Renal pelvis (tissue), 4 donors: ENCODE results near the gene STK39. TPM values are rescaled to one million over a fixed set of nuclear protein-coding genes. Genes with fewer than 3 reads are reported as not detected.
"Not testable (repeated sequence)": the region's sequence is repeated elsewhere in the genome, so short reads cannot be mapped to it uniquely, and the experiment has no call there.

Experiments
- DNase-seq: peaks from one replicate; pipeline ENCODE4 v3.0.0-alpha.2; 2013
- polyA plus RNA-seq, 3 donors: library from polyadenylated mRNA; unstranded; fragments of 120-200 nt; gene quantifications; one replicate each; pipeline ENCODE4 v1.2.1, GENCODE V29; 2013; ENCODE audit not compliant: insufficient read length in 3 of 3

Gene STK39
- polyA plus RNA-seq, 3 donors, result 28.7 to 30.0 (median 30.0) TPM

DNA sequence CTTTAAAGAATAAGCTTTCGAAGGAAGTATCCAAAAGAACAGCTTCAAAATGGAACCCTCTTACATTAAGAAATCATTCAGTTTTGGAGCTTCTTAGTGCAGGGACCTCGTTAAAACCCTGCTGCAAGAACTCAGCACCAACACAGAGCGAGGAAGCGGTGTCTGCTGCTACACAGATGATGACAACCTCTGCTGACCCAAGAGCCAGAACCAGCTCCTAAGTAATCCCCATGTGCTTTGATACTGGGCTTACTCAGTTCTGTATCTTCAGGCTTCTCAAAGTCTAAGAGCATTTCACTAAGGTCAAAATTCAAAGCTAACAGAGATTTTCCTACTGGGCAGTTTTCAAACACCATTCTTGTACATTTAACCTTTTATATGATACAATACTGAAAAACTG lies 194.6 kb downstream of the STK39 start:
- DNase-seq, result no peak

DNA sequence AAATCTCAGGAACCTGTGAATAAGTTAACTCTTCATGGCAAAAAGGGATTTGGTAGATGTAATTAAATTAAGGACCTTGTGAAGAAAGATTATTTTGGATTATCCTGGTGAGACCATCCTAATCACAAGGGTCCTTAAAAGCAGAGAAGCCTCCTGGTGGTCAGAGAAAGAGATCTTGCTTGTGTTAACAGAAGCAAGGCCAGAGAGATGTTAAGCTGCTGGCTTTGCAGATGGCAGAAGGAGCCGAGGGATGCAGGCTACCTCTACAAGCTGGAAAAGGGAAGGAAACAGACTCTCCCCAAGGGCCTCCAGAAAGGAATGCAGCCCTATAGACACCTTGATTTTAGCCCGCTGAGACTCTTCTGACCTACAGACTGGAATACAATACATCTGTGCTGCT lies 197.0 kb downstream of the STK39 start:
- no peak for DNase-seq

DNA sequence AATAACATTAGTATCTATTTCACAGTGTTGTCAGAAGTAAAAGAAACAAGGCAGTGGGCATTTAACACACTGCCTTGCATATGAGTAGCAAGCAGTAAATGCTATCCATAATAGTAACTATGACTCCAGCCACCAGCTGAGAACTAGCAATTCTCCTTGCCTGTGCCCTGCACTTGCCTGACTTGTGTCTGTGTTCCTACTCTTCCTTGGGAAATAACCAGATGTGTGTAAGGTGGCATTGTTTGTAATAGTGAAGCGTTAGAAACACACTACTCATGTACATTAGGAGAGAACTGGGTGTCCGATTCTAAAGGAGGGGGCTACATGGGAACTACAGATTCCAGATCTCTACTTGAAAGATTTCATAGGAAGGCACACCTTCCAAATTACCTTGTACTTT lies 197.8 kb downstream of the STK39 start:
- DNase-seq, result no peak

DNA sequence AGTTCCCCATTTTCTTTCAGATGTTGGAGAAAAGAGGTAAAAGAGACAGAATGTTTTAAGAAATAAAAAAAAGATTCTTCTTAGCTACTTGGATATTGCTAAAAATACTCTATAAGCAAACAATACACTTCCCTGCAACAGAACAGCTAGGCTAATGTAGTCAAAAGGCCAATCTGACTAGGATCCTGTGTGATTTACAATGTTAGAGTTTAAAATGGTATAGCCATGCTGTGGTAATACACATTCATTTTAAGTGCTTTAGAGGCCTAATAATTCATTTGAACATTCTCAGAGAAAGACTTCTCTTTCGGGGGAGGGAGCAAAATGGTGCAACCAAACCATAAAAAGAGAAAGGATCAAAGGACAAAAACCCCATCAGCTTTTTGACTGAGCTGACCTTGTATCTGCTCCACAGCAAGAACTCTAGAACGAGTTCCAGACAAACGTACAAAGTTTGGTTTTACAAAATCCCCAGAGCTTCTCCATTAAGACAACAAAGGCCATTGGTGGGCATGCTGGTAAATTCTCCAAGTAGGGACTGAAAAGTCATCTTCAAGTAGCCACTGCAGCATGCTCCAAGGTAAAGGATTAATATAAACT lies 200.2 kb downstream of the STK39 start:
- no peak for DNase-seq

DNA sequence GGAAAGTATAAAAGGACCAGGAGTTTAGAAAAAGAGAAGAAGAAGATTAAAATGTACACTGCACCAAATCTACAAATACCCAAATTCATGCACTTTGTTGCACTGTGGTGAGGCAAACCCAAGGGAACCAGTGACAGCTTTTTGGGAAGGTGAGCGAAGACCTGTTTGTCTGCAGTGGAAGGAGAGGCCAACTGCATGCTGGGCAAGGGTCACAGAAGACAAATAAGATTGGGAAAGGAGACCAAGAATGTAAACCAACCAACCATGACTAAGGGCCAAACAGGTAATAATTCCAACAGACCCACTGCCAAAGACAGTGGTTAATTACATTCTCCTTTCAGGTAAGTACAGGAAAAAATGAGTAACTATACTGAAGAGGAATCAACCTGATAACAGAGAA lies 202.8 kb downstream of the STK39 start:
- no peak for DNase-seq

DNA sequence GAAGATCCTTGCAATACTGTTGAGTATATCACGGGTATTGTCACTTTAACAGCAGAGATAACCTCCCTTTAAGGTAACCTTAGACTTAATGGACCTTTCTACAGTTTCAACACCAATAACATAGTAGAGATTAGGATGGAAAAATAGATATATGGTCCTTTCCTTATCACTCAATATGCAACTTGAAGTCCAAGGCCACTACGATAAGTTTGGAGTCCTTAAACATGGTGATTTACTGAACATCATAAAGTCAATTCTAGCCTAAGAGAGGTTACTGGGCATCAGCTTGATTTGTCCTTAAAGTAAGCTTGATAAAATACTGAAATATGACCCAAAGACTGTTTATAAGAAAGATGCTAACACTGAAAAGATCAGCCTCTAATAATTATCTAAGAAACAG lies 203.2 kb downstream of the STK39 start:
- no peak for DNase-seq

DNA sequence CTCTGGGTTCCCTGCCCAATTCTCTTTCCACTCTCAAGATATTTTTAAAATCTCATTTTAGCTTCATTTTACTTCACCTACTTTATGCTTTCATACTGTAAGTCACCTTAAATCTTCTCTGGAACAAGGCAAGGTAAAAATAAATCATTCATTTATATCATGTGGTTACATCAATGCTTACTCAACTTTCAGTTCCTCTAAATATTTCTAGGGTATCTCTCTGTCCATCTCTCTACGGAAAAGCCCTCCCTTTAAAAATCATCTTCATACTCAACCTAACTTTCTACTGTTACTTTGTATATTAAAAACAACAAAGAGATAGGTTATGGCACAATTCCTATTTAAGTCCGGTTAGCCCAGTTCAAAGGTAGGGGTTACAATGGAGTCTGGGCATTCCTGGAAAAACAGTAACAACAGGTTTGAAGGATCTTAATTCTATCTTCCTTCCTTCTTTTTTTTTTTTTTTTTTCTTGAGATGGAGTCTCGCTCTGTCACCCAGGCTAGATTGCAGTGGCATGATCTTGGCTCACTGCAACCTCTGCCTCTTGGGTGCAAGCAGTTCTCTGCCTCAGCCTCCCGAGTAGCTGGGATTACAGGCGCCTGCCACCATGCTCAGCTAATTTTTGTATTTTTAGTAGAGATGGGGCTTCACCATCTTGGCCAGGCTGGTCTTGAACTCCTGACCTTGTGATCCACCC lies 205.1 kb downstream of the STK39 start:
- not testable (repeated sequence) for DNase-seq

DNA sequence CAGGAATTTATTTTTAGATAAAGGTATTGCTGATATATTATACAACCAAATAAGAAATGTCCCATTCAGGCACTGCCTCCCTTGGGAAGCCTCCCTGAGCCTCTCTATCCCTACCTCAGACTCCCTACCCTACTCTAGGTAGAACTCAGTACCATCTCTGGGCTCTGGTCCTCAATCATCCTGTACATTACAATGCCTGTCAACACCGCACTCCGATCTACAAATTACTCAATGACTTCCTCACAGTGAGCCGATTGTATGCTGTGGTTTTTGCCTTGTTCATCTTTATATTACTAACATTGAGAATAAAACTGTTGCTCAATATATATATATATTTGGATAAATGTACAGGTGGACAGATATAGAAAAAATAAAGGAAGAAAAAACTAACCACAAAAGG lies 207.5 kb downstream of the STK39 start:
- DNase-seq, result no peak

DNA sequence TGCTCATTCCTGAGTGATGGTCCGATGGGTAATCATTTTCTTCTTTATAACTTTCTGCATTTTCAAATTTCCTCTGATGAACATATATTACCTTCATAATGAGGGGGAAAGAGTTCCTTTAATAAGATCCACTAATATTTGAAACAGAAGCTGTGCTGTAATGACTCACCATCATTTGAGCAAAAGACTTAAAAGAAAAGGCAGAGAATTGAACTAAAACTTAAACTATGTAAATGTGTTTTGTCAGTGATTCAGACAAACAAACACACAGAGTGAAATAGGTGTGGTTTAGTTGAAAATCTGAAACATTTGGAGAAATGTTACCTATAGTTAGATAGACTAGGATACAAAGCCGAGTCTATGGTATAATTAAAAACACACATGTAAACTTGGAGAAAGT lies 209.6 kb downstream of the STK39 start:
- no peak for DNase-seq

DNA sequence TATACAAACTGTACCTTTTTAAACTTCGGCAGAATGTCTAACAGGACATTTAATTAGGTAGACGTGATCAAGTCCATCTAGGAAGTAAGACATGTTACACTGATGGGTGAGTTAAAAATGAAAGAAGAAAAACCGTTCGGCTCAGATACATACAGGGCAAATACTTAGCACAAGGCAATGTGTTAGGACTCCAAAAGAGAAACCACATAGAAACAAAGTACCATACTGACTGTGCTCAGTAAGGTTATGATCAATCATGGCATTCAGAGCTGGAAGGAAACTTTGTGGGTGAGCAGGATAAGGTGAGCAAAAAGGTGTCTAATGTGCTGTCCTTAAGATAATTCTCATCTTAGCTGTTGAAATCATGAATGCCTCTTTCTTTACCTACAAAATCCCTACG lies 211.9 kb downstream of the STK39 start:
- DNase-seq, result no peak

DNA sequence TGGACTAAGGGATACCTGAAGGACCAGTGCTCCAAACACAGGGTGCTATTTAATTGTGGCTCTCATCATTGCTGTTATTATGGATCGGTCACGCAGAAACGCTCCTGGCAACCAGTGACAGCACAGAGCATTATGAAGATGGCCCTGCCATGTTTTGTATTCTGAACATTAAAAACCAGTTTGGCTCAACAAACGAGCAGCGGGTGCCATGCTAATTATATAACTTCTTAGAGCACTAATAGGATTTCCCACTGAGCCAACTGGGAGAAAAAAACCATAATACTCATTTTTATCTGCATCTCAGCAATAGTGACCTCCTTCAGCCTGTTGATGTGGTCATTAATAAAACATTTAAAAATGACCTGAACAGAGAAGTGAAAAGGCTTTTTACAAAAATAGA lies 212.8 kb downstream of the STK39 start:
- no peak for DNase-seq

DNA sequence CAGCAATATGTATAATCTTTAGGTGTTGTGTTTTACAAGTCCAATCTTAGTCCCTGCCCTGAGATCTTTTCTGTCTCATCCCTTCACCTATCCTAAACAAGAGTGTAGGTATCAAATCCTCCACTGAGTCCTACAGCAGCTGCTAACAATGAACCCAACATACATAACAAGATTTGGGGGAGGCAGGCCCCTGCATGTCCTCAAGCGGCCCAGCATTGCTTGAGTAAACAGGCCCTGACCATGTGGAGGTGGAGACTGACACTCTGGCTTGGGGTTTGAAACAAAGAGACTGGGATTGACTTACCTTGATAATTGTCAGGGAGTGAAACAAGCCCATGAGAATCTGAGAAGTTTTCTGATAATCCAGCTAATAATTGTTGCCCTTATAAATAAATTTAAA lies 213.4 kb downstream of the STK39 start:
- no peak for DNase-seq

DNA sequence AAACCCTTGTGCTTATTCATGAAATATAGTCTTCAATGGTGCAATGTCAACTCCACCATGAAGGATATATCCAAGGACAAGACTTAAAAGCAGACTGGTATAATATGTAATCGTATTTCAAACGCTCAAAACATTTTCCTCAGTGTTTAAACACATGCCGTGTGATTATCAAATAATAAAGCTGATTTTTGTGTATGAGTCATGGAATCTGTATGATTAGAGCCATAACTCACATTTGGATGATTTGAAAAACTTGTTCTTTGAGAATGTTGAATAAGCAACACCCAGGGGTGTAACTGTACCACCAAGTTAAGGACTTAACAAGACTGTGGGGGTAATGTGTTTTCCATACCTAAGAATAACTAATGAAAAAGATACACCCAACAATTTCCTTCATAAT lies 215.3 kb downstream of the STK39 start:
- no peak for DNase-seq

DNA sequence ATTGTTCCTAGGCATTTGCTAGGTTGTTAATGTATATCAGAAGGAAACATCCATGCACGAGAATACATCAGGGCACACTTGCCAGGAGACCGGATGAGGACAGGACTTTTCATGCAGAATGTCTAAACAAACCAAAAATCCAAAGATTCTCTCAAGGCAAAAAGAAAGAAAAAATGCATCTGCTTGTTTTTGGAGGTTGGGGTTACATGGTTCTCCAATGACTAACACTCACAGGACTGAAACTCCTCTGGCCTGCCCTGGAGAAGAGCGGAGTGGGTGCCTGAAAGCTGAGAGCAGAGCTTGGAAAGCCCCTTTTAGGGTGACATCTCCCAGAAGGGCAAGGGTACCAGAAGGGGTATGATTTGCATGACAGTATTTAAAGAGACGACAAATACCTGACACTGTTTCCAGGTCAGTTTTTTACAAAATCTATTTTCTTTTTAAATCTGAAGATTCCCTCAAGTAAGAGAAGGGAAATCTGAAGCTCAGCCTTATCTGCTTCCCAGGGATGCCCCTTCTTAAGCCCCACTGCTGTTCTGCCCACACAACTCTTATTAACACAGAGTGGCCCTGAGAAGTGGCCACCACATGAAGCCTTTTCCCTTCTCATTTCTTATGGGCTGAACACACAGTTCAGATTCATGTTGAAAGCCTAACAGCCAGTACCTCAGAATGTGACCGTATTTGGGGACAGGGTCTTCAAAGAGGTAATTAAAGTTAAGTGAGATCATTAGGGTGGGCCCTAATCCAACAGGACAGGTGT lies 216.4 kb downstream of the STK39 start:
- no peak for DNase-seq

DNA sequence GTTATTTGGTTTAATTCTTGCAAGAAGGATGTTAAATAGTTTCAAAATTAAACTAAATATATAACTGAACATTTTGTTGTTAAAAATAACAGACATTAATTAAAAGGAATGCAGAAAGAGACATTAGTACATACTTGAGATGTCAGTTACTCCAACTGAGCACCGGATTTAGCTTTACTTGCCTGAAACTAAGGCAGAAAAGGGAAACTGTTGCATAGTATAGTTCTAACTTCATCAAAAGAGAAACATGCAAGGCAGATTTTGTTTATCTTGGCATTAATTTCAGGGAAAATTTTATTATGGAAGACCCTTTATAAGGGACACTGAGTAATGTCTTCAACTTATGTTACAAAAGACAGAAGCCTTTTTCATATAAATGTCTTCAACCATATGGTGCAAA lies 218.3 kb downstream of the STK39 start:
- DNase-seq, result no peak

DNA sequence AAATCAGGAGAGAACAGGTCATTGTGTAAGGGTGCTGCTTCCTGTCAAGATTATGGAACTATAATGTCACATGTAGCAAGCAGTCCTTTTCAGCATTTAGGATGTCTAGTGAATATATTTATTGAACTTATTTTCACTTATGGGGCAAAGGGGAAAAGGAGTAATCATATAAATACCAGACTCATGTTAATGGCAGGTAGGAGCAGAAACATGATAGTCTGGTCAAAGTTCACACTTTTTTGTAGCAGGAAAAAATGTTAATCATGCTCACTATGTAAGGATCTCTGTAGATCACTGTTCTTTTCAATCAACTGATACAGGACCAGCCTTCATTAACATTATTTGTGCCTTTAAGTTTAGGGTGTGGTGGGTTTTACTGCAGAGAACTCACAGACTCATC lies 219.0 kb downstream of the STK39 start:
- no peak for DNase-seq

DNA sequence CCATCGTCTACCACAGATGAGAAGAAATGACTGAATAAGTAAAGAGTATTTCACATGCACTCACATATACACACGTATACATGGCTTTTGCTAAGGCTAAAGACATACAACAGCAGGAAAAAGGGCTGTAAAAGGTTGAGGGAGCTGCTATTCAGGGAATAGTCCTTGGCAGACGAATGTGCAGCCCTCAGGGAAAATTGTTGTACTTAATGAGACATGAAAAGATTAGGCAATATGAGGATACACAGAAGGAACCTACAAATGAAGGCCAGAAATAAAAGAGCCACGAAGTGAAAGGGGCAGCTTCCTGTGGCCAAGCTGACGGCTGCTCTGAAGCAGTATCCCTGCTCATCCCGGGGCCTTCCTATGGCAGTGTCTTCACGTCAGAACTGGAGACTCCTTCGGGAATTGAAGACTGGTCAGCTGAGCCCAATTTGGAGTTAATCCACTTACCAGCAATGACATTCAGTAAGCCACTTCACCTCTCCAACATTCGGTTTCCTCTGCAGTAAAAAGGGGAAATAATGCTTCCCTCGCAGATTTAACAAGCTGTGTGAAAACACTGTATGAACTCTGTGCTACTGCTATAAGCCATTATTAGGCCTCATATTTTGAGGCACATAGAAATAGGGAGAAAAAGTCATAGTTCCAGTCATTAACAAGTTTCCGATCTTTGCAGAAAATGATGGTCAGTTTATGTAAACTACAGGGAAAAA lies 221.8 kb downstream of the STK39 start:
- no peak for DNase-seq

DNA sequence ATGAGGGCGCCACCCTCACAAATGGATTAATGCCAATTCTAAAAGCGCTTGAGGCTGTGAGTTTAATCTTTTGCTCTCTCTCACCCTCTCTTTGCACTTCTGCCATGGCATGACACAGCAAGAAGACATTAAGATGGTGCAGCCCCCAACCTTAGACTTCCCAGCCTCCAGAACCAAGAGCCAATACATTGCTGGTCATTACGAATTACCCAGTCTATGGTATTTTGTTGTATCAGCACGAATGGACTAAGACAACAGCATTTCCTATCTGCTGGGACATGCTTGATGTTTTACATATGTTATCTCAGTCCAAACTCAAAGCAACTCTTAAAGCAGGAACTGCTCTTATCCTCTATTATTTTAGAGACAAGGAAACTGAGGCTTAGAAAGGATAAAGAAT lies 222.9 kb downstream of the STK39 start:
- no peak for DNase-seq

DNA sequence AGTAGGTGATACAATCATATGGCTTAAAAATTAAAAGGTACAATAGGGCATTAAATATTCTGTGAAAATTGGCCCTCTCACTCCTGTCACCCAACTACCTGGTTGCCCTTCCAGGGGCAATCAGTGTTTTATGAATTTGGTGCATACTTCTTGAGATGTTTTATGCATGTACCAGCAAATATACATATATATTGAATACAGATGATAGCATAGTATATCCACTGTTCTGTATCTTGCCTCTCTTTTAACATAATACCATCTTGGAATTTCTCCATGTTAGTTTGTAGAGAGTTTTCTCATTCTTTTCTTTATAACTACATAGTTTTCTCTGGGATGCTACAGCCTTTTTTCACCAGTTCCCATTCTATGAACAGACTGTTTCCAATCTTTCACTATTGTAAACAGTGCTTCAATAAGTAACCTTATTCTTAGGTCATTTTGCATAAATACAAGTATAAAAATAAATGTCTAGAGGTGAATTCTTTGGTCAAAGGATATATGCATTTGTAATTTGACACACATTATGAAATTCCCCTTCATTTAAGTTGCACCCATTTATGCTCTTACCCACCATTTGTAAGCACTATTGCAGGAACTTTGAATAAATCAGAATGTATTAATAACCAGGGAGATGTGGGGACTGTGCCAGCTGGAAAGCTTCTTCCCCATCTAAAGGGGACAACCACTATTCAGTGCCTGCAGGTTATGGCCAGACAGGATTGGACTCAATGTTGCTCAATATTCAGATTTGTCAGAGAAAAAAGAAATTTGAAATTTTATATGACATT lies 225.4 kb downstream of the STK39 start:
- no peak for DNase-seq

DNA sequence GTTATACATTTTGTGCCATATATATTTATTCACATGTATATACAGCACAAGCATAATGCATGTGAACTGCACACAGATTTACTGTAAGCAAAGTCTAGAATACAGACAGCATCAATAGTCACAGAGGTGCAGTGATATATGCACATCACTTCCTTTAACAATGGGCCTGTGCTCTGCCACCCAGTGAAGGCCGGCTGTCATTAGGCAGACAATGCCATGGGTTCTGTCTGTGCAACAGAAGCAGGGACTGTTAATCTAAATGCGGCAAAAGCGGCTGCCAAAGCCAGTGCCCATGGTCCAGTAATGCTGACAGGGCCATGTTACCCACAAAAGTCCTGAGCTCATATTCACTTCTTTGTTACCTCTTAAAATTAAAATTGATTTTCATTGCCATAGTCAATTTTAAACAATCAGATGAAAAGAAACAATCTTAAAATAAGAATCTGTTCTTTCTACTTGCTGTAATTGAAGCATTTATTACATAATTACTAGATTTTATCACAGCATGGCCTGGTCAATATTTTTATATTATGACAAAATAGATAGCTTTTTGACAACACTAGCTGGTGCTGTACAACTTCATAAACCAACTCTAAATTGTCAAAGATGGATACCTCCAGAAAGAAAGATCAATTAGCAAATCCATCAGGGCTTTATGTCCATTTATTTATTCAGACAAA lies 232.0 kb downstream of the STK39 start:
- DNase-seq, result no peak

DNA sequence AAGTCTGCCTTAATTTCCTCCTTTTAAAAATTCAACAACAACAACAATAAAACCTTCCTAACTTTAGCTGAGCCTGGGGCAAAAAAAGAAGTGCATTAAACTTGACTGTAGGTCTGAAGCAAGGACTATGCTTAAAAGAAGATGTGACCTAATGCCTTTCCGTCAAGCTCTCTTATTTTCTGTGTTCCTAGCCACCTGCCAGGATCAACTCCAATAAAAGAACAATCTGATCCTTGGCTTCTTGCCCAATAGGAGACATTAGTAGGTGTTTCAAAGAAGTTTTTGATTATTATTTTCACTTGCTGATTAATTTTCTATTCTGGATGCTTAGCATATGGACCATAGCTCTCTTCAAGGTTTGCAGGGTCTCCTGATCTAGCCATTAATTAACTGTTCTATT lies 237.5 kb downstream of the STK39 start:
- no peak for DNase-seq
